RWPE1 (cell line): ENCODE results near the gene CXADR.

Source experiments
- CTCF ChIA-PET: fragments of 350-600 bp; sonication (Branson Sonifier 250); formaldehyde crosslinking; extraction: SDS; loops from one replicate; lab custom pipeline; 2021; lab: Yijun Ruan, JAX
- POLR2A ChIA-PET: fragments of 400-600 bp; formaldehyde crosslinking; extraction: SDS; loops from one replicate; lab custom pipeline; 2020; ENCODE audit warnings: antibody characterized with exemption; ENCODE audit not compliant: low non-redundant PET; lab: Yijun Ruan, JAX
- DNase-seq: peaks from one replicate; pipeline ENCODE4 v3.0.0; 2012; ENCODE audit warnings: low spot score
- H3K27ac ChIP-seq: fragments of 450-650 bp; 2 replicates; pipeline ENCODE4 v1.5.1; 2017
- TF ChIP-seq, protein P1 (sequence below): fragments of 450-650 bp; conservative IDR thresholded peaks from 2 replicates; pipeline ENCODE4 v1.5.1; 2017; ENCODE audit warnings: low read depth, mild to moderate bottlenecking

CXADR gene

DNA sequence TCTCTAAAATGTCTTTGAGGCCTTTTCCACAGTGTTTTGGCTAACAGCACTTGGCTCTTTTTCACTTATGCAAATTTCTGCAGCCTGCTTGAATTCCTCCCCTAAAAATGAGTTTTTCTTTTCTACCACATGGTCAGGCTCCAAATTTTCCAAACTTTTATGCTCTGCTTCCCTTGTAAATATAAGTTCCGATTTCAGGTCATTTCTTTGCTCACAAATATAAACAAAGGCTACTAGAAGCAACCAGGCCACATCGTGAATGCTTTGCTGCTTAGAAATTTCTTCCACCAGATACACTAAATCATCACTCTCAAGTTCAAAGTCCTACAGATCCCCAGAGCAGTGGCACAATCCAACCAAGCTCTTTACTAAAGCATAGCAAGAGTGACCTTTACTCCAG, 128.0 kb downstream of the CXADR start:
- H3K27ac ChIP-seq: no peak overlapping the region
- TF ChIP-seq, protein P1, sequence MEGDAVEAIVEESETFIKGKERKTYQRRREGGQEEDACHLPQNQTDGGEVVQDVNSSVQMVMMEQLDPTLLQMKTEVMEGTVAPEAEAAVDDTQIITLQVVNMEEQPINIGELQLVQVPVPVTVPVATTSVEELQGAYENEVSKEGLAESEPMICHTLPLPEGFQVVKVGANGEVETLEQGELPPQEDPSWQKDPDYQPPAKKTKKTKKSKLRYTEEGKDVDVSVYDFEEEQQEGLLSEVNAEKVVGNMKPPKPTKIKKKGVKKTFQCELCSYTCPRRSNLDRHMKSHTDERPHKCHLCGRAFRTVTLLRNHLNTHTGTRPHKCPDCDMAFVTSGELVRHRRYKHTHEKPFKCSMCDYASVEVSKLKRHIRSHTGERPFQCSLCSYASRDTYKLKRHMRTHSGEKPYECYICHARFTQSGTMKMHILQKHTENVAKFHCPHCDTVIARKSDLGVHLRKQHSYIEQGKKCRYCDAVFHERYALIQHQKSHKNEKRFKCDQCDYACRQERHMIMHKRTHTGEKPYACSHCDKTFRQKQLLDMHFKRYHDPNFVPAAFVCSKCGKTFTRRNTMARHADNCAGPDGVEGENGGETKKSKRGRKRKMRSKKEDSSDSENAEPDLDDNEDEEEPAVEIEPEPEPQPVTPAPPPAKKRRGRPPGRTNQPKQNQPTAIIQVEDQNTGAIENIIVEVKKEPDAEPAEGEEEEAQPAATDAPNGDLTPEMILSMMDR: no peak
- DNase-seq: no peak
- CTCF ChIA-PET: interaction anchor here (0.7 kb wide), 1 partner anchor 252 kb away, joined by 3 read pairs; no protein-coding TSS in a partner anchor
- POLR2A ChIA-PET: no interaction called here
